A673 (cell line): ENCODE measurements around the gene DNLZ. TPM values are rescaled to one million over a fixed set of nuclear protein-coding genes. Genes with fewer than 3 reads are reported as not detected.

ENCODE experiments used
- BruUV-seq: library from RNA; stranded (reverse); fragments of 400-500 nt; replicated peaks from 2 replicates; lab custom pipeline; 2021; lab: Mats Ljungman, UMichigan
- CTCF ChIA-PET: fragments of 300-600 bp; sonication (Branson Sonifier 250); formaldehyde crosslinking; loops from one replicate; lab custom pipeline; 2022; ENCODE audit warnings: antibody characterized with exemption; lab: Charles Lee
- POLR2A ChIA-PET: fragments of 300-600 bp; sonication (Branson Sonifier 250); formaldehyde crosslinking; loops from one replicate; lab custom pipeline; 2022; ENCODE audit warnings: antibody characterized with exemption; ENCODE audit not compliant: low non-redundant PET; lab: Charles Lee
- DNase-seq: peaks from one replicate; pipeline ENCODE4 v3.0.0-alpha.2; 2015; ENCODE audit warnings: low spot score
- H3K27ac ChIP-seq: fragments of 200-600 bp; sonication (generic); 2 replicates; pipeline ENCODE4 v1.5.1; 2016; ENCODE audit warnings: mixed run types, low read depth, mild to moderate bottlenecking, mixed read lengths, antibody characterized with exemption, low read length; ENCODE audit not compliant: poor library complexity, severe bottlenecking
- H3K27me3 ChIP-seq: fragments of 200-600 bp; sonication (generic); replicated peaks from 2 replicates; pipeline ENCODE4 v1.6.1; 2017; ENCODE audit warnings: mixed run types, low read depth, mild to moderate bottlenecking, mixed read lengths, antibody characterized with exemption, low read length; ENCODE audit not compliant: insufficient read depth, poor library complexity
- H3K36me3 ChIP-seq: fragments of 200-600 bp; sonication (generic); 2 replicates; pipeline ENCODE4 v1.6.1; 2016; ENCODE audit warnings: mixed run types, mild to moderate bottlenecking, mixed read lengths, antibody characterized with exemption, low read length; ENCODE audit not compliant: insufficient read depth, poor library complexity, severe bottlenecking
- H3K4me1 ChIP-seq: fragments of 200-600 bp; sonication (generic); 2 replicates; pipeline ENCODE4 v1.6.1; 2017; ENCODE audit warnings: mixed run types, mild to moderate bottlenecking, mixed read lengths, antibody characterized with exemption, low read length; ENCODE audit not compliant: insufficient read depth, poor library complexity, severe bottlenecking
- H3K4me3 ChIP-seq: fragments of 200-600 bp; sonication (generic); 2 replicates; pipeline ENCODE4 v1.5.1; 2016; ENCODE audit warnings: low read depth, mixed run types, mild to moderate bottlenecking, mixed read lengths, low read length; ENCODE audit not compliant: poor library complexity, severe bottlenecking
- H3K9me3 ChIP-seq: fragments of 200-600 bp; sonication (generic); 2 replicates; pipeline ENCODE4 v1.6.1; 2016; ENCODE audit warnings: mixed run types, low read depth, mild to moderate bottlenecking, mixed read lengths, antibody characterized with exemption, low read length; ENCODE audit not compliant: poor library complexity, severe bottlenecking
- EZH2 ChIP-seq: fragments of 200-600 bp; sonication (generic); IDR thresholded peaks from 2 replicates; pipeline ENCODE4 v1.6.1; 2017; ENCODE audit warnings: borderline replicate concordance, low read depth, mild to moderate bottlenecking, mixed read lengths, antibody characterized with exemption, low read length; ENCODE audit not compliant: poor library complexity, severe bottlenecking
- intact Hi-C: fragments of 100-400 bp; cut with micrococcal nuclease; formaldehyde crosslinking; loops from one replicate; pipeline ENCODE4 v1.10.0; 2022; ENCODE audit not compliant: unreplicated experiment
- total RNA-seq: library from RNA; stranded (reverse); gene quantifications from 2 replicates; pipeline ENCODE4 v1.2.3, GENCODE V29; 2021
- TF ChIP-seq, protein P1 (sequence below): fragments of 300-800, 200-600 bp; sonication (generic); conservative IDR thresholded peaks from 2 replicates; pipeline ENCODE4 v1.5.1; 2017; ENCODE audit warnings: low read depth, mild to moderate bottlenecking, antibody characterized with exemption, low read length, moderate library complexity, mixed read lengths

DNLZ gene
- total RNA-seq, 1 experiment from 2014 or later: 37.3 TPM

DNA sequence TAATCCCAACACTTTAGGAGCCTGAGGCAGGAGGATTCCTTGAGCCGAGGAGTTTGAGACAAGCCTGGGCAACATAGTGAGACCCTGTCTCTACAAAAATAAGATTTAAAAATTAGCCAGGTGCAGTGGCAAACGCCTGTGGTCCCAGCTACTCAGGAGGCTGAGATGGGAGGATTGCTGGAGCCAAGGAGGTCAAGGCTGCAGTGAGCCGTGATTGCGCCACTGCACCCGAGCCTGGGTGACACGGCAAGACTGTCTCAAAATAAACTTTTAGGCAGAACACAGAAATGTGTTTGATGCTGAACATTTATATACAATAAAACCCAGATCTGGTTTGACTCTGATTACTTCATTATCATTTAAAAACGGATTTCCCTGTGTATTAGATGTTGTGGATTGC lies 41.9 kb upstream of the DNLZ start:
- Histone ChIP-seq H3K27ac (no peak overlapping the region), H3K9me3 (no peaks in the 10 kb centered on the region), H3K4me1 (peaks cover 2% of the 10 kb centered on the region), H3K27me3 (no peaks in the 10 kb centered on the region), H3K4me3 (no peak overlapping the region), H3K36me3 (peaks cover 54% of the 10 kb centered on the region)
- no peak for DNase-seq
- BruUV-seq: no TSS peak
- intact Hi-C loops: no loop called here
- no peak for TF ChIP-seq EZH2
- TF ChIP-seq, protein P1, sequence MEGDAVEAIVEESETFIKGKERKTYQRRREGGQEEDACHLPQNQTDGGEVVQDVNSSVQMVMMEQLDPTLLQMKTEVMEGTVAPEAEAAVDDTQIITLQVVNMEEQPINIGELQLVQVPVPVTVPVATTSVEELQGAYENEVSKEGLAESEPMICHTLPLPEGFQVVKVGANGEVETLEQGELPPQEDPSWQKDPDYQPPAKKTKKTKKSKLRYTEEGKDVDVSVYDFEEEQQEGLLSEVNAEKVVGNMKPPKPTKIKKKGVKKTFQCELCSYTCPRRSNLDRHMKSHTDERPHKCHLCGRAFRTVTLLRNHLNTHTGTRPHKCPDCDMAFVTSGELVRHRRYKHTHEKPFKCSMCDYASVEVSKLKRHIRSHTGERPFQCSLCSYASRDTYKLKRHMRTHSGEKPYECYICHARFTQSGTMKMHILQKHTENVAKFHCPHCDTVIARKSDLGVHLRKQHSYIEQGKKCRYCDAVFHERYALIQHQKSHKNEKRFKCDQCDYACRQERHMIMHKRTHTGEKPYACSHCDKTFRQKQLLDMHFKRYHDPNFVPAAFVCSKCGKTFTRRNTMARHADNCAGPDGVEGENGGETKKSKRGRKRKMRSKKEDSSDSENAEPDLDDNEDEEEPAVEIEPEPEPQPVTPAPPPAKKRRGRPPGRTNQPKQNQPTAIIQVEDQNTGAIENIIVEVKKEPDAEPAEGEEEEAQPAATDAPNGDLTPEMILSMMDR: no peak
- ChIA-PET CTCF (no interaction called here), POLR2A (no interaction called here)

DNA sequence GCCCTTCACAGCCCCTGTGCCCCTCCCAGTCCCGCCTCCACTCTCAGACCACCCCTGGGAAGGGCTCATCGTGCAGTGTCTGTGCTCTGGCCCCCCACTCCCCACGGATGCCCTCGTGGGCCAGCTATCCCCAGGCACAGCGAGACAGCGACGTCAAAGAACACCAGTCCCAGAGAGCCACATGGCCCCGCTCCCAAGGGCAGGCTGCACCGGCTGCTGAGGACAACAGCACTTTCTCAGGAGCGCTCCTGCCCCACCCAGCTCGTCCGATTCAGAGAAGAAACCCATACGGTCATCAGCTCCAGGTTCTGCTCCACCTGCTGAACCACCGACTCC lies 41.2 kb upstream of the DNLZ start:
- ChIA-PET POLR2A (no interaction called here), CTCF (no interaction called here)
- DNase-seq: no peak
- intact Hi-C loops: no loop called here
- BruUV-seq: no TSS peak
- no peaks in the 10 kb centered on the region for H3K27me3 ChIP-seq
- H3K9me3 ChIP-seq: no peaks in the 10 kb centered on the region
- TF ChIP-seq, protein P1: no peak
- TF ChIP-seq EZH2: no peak
- peak overlapping the region; percentile 50 for H3K27ac ChIP-seq
- H3K4me3 ChIP-seq: no peak overlapping the region
- H3K36me3 ChIP-seq: peaks cover 54% of the 10 kb centered on the region
- H3K4me1 ChIP-seq: peaks cover 6% of the 10 kb centered on the region

DNA sequence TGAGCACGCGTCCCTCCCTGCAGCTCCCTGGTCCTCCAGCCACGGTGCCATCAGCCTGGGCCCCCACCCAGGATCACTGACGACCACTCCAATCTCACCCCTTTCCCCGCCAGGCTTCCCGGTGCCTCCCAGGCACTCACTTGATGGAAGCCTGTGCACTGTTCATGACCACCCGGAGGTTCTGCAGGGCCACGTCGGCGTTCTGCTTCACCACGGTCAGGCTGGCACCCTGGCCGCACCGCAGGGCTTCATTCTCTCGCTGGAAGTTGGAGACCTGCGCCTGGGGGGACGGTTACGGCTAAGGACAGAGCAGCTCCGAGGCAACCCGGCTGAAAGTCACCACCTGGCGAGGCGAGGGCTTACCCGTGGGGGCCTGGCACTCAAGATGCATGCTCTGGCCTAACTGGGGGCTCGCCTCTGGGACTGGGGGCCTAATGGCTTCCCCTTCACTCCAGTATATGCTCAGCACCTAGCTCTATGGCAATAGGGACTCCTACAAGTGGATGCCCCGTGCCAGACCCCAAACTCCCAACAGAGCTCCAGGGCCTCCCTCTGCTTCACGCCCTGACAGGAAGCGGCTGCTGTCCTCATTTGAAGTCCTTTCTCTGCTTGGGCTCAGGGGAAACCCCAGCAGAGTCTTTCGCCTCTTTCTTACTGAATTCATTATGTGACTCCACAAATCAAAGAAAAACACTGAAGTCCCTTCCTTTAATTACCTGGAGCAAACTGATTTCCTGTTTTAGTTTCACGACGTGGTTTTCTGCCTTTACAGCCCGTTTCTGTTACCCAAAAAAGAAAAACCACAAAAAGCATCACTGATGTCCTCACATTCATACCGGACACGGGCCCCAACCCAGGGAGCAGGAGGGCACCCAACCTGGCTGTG lies 40.6 kb upstream of the DNLZ start:
- TF ChIP-seq EZH2: no peak
- TF ChIP-seq, protein P1: no peak
- no peak for DNase-seq
- Histone ChIP-seq H3K4me1 (peaks cover 6% of the 10 kb centered on the region), H3K27ac (peak overlapping the region; percentile 50), H3K4me3 (no peak overlapping the region), H3K36me3 (peaks cover 54% of the 10 kb centered on the region), H3K27me3 (no peaks in the 10 kb centered on the region), H3K9me3 (no peaks in the 10 kb centered on the region)
- no TSS peak for BruUV-seq
- POLR2A ChIA-PET: no interaction called here
- intact Hi-C loops: no loop called here
- CTCF ChIA-PET: interaction anchor here (0.6 kb wide), 1 partner anchor 17 kb away, joined by 7 read pairs; no protein-coding TSS in a partner anchor
